Measurements from ENCODE around the gene KLK1. TPM values are rescaled to one million over a fixed set of nuclear protein-coding genes. Genes with fewer than 3 reads are reported as not detected.

The KLK1 gene
- total RNA-seq, 1 experiment from 2014 or later, result not detected

Other genes starting within 250 kb of the KLK1 start
- gene SYT3, start 183.9 kb downstream of the KLK1 start, total RNA-seq (2022), result not detected in 2 replicates
- gene C19orf81, start 174.3 kb downstream of the KLK1 start, total RNA-seq (2022), result not detected in 2 replicates
- gene SHANK1, start 104.0 kb downstream of the KLK1 start, total RNA-seq (2022), result not detected in 2 replicates
- 2.3 and 2.4 TPM in 2 replicates for gene CLEC11A, start 100.4 kb downstream of the KLK1 start, total RNA-seq (2022)
- not detected in 2 replicates for gene GPR32, start 53.3 kb downstream of the KLK1 start, total RNA-seq (2022)
- gene ACP4, start 33.4 kb downstream of the KLK1 start, total RNA-seq (2022), result not detected in 2 replicates
- not detected in 2 replicates for gene KLK15, start 9.8 kb upstream of the KLK1 start, total RNA-seq (2022)
- not detected in 2 replicates for gene KLK3, start 31.1 kb upstream of the KLK1 start, total RNA-seq (2022)
- gene KLK2, start 49.7 kb upstream of the KLK1 start, total RNA-seq (2022), result not detected in 2 replicates
- not detected in 2 replicates for gene KLK4, start 87.6 kb upstream of the KLK1 start, total RNA-seq (2022)
- 0.24 and 0.38 TPM in 2 replicates for gene KLK5, start 129.3 kb upstream of the KLK1 start, total RNA-seq (2022)
- gene KLK6, start 145.8 kb upstream of the KLK1 start, total RNA-seq (2022), result 269 and 350 TPM in 2 replicates
- 6.5 and 7.9 TPM in 2 replicates for gene KLK7, start 160.1 kb upstream of the KLK1 start, total RNA-seq (2022)
- 0.71 and 0.91 TPM in 2 replicates for gene KLK8, start 177.8 kb upstream of the KLK1 start, total RNA-seq (2022)
- 24.2 and 32.9 TPM in 2 replicates for gene KLK10, start 195.9 kb upstream of the KLK1 start, total RNA-seq (2022)
- gene KLK11, start 202.8 kb upstream of the KLK1 start, total RNA-seq (2022), result 10.8 and 25.1 TPM in 2 replicates
- not detected in 2 replicates for gene KLK12, start 211.2 kb upstream of the KLK1 start, total RNA-seq (2022)
- gene KLK13, start 241.3 kb upstream of the KLK1 start, total RNA-seq (2022), result not detected in 2 replicates

All from Calu3 (cell line).